CD14-positive monocyte (primary cell): ENCODE measurements around the gene MMP15. TPM values are rescaled to one million over a fixed set of nuclear protein-coding genes. Genes with fewer than 3 reads are reported as not detected.

Experiments used
- DNase-seq, 3 donors: peaks; one replicate each; pipeline ENCODE4 v3.0.0-alpha.2; 2011 to 2022
- H2AFZ ChIP-seq: 2 replicates; pipeline ENCODE4 v1.6.0; 2012; ENCODE audit warnings: mild to moderate bottlenecking, low read depth, low read length, inconsistent platforms; ENCODE audit not compliant: insufficient read depth, poor library complexity, severe bottlenecking
- H3K27ac ChIP-seq, 2 donors: 1 replicate in 1 of 2; 2 replicates in 1 of 2; pipeline ENCODE4 v1.5.1; 2012 to 2013; ENCODE audit warnings: low read length in 2 of 2, control low read depth in 1 of 2, inconsistent platforms in 1 of 2, low read depth in 1 of 2, mild to moderate bottlenecking in 1 of 2
- H3K27me3 ChIP-seq, 2 donors: one replicate each; pipeline versions ENCODE4 v1.6.0 to v1.6.1; 2011 to 2013; ENCODE audit warnings: low read length in 2 of 2; ENCODE audit not compliant: control insufficient read depth in 2 of 2, insufficient read depth in 2 of 2
- H3K36me3 ChIP-seq, 2 donors: replicated peaks in 1 of 2; 1 replicate in 1 of 2; 2 replicates in 1 of 2; pipeline versions ENCODE4 v1.5.1 to v1.6.1; 2012 to 2013; ENCODE audit warnings: low read length in 2 of 2, control low read depth in 1 of 2, inconsistent platforms in 1 of 2, mild to moderate bottlenecking in 1 of 2; ENCODE audit not compliant: insufficient read depth in 2 of 2, control insufficient read depth in 1 of 2
- H3K4me1 ChIP-seq, 2 donors: 1 replicate in 1 of 2; 2 replicates in 1 of 2; pipeline versions ENCODE4 v1.5.1 to v1.6.1; 2012 to 2013; ENCODE audit warnings: low read length in 2 of 2, control low read depth in 1 of 2, inconsistent platforms in 1 of 2, mild to moderate bottlenecking in 1 of 2, moderate library complexity in 1 of 2; ENCODE audit not compliant: insufficient read depth in 2 of 2, control insufficient read depth in 1 of 2
- H3K4me2 ChIP-seq: replicated peaks from 2 replicates; pipeline ENCODE3; 2012; ENCODE audit warnings: low read length, moderate library complexity, mild to moderate bottlenecking; ENCODE audit not compliant: poor library complexity, severe bottlenecking; ENCODE audit errors: extremely low read depth
- H3K4me3 ChIP-seq, 3 experiments: fragments of 200-600 bp in 1 of 3; sonication (generic) in 1 of 3; replicated peaks in 1 of 3; 1 replicate in 2 of 3; 2 replicates in 1 of 3; pipeline ENCODE4 v1.5.1; 2011 to 2013; ENCODE audit warnings: low read length in 3 of 3, mild to moderate bottlenecking in 3 of 3, control low read depth in 2 of 3, low read depth in 2 of 3, inconsistent platforms in 1 of 3, moderate library complexity in 1 of 3
- H3K79me2 ChIP-seq: 2 replicates; pipeline ENCODE4 v1.6.0; 2012; ENCODE audit warnings: mild to moderate bottlenecking, control low read depth, inconsistent platforms, low read length, moderate library complexity; ENCODE audit not compliant: insufficient read depth
- H3K9ac ChIP-seq: 2 replicates; pipeline ENCODE4 v1.6.0; 2017; ENCODE audit warnings: low read length, mild to moderate bottlenecking; ENCODE audit not compliant: insufficient read depth, poor library complexity, severe bottlenecking
- H3K9me3 ChIP-seq, 2 donors: replicated peaks in 1 of 2; 1 replicate in 1 of 2; 2 replicates in 1 of 2; pipeline versions ENCODE4 v1.5.1 to v1.6.1; 2012 to 2013; ENCODE audit warnings: low read length in 2 of 2, control low read depth in 1 of 2; ENCODE audit not compliant: control insufficient read depth in 1 of 2, insufficient read depth in 1 of 2
- H4K20me1 ChIP-seq: 2 replicates; pipeline ENCODE4 v1.6.0; 2012; ENCODE audit warnings: mild to moderate bottlenecking, low read length, control low read depth, moderate library complexity; ENCODE audit not compliant: insufficient read depth
- H3K27ac Mint-ChIP-seq, 7 donors: one replicate each; pipeline ENCODE4 v1.8.0; 2020; ENCODE audit warnings: mild to moderate bottlenecking in 7 of 7, mixed read lengths in 7 of 7, moderate library complexity in 6 of 7, inconsistent platforms in 2 of 7
- H3K27me3 Mint-ChIP-seq, 3 donors: one replicate each; pipeline ENCODE4 v1.8.0; 2021 to 2022; ENCODE audit warnings: low read depth in 3 of 3, mild to moderate bottlenecking in 3 of 3, mixed read lengths in 3 of 3, moderate library complexity in 3 of 3, inconsistent platforms in 1 of 3
- H3K36me3 Mint-ChIP-seq, 2 donors: one replicate each; pipeline ENCODE4 v1.8.0; 2020; ENCODE audit warnings: mixed read lengths in 2 of 2, inconsistent platforms in 1 of 2, mild to moderate bottlenecking in 1 of 2
- H3K4me1 Mint-ChIP-seq: one replicate; pipeline ENCODE4 v1.8.0; 2020; ENCODE audit warnings: mild to moderate bottlenecking, mixed read lengths
- H3K4me3 Mint-ChIP-seq, 2 donors: one replicate each; pipeline ENCODE4 v1.8.0; 2020; ENCODE audit warnings: mild to moderate bottlenecking in 2 of 2, mixed read lengths in 2 of 2, moderate library complexity in 1 of 2
- H3K9me3 Mint-ChIP-seq, 7 donors: one replicate each; pipeline ENCODE4 v1.8.0; 2020 to 2022; ENCODE audit warnings: mixed read lengths in 7 of 7, mild to moderate bottlenecking in 6 of 7, moderate library complexity in 6 of 7, inconsistent platforms in 2 of 7
- WGBS: methylation state at CpG from one replicate; pipeline ENCODE4 v1.1.5; 2013; ENCODE audit warnings: missing lambda C conversion rate; ENCODE audit not compliant: insufficient coverage; 5-methylcytosine and 5-hydroxymethylcytosine counted together
- intact Hi-C, 2 donors: fragments of 100-400 bp; cut with micrococcal nuclease; formaldehyde crosslinking; loops; one replicate each; pipeline versions ENCODE4 v1.15.0 to v1.15.1; 2023
- polyA plus RNA-seq, 3 donors: library from polyadenylated mRNA; depleted of rRNA in 1 of 3; unstranded in 2 of 3; stranded (reverse) in 1 of 3; fragments of 300-500 nt in 2 of 3; fragments of >200 nt in 1 of 3; fragmentation: Illumina TruSeq in 2 of 3; gene quantifications; 1 replicate in 2 of 3; 2 replicates in 1 of 3; pipeline ENCODE4 v1.2.3, GENCODE V29; 2012 to 2021
- TF ChIP-seq, protein P1 (sequence below): fragments of 200-600 bp; IDR thresholded peaks from one replicate; pipeline ENCODE4 v1.8.0; 2022; ENCODE audit warnings: antibody characterized with exemption, mild to moderate bottlenecking

Gene MMP15
- polyA plus RNA-seq, 3 donors: not detected

GRCh38 chr16:58000706-58001676 is 24.6 kb upstream of the MMP15 start, which contains the start of gene USB1:
Gene USB1 (plus strand): TSS chr16:58001407. CDS start chr16:58001484, 77 bp downstream.
- Mint-ChIP-seq H3K4me3 (peak within 1 kb of the TSS; percentile 92 to 95), H3K36me3 (peaks cover 46 to 53% of the 10 kb centered on the region in 2 donors), H3K9me3 (peaks cover 0 to 2% (median 1%) of the 10 kb centered on the region in 7 donors), H3K27ac (peak within 1 kb of the TSS; percentile 90 to 97 (median 94)), H3K27me3 (no peaks in the 10 kb centered on the region), H3K4me1 (peaks cover 52% of the 10 kb centered on the region)
- intact Hi-C loops: loop anchor here (2.0 to 10.0 kb wide), 5 partner anchors 109 to 424 kb away; partner anchors contain the start of genes KATNB1 (in 1 of the 2) and KIFC3 (in 1 of the 2)
- peaks cover 39 to 48% of the 10 kb centered on the region in 2 donors for H3K4me1 ChIP-seq
- peak within 1 kb of the TSS; percentile 84 to 98 (median 96) for H3K4me3 ChIP-seq
- H3K79me2 ChIP-seq: peaks cover 40% of the 10 kb centered on the region
- peak within 1 kb of the TSS; percentile 100 for H3K4me2 ChIP-seq
- H2AFZ ChIP-seq: peak within 1 kb of the TSS; percentile 95
- peaks cover 38 to 50% of the 10 kb centered on the region in 2 donors for H3K36me3 ChIP-seq
- peaks cover 54% of the 10 kb centered on the region for H4K20me1 ChIP-seq
- no peaks in the 10 kb centered on the region for H3K27me3 ChIP-seq
- peak within 1 kb of the TSS; percentile 92 to 95 for H3K27ac ChIP-seq
- DNase-seq: peak; percentile 70 to 77 (median 74)
- H3K9ac ChIP-seq: peak within 1 kb of the TSS; percentile 80
- TF ChIP-seq, protein P1, sequence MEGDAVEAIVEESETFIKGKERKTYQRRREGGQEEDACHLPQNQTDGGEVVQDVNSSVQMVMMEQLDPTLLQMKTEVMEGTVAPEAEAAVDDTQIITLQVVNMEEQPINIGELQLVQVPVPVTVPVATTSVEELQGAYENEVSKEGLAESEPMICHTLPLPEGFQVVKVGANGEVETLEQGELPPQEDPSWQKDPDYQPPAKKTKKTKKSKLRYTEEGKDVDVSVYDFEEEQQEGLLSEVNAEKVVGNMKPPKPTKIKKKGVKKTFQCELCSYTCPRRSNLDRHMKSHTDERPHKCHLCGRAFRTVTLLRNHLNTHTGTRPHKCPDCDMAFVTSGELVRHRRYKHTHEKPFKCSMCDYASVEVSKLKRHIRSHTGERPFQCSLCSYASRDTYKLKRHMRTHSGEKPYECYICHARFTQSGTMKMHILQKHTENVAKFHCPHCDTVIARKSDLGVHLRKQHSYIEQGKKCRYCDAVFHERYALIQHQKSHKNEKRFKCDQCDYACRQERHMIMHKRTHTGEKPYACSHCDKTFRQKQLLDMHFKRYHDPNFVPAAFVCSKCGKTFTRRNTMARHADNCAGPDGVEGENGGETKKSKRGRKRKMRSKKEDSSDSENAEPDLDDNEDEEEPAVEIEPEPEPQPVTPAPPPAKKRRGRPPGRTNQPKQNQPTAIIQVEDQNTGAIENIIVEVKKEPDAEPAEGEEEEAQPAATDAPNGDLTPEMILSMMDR: peak; percentile 81
- peaks cover 0 to 1% of the 10 kb centered on the region in 2 donors for H3K9me3 ChIP-seq
- under 1% methylated on average over 75 of the region's 81 CpGs for WGBS

DNA sequence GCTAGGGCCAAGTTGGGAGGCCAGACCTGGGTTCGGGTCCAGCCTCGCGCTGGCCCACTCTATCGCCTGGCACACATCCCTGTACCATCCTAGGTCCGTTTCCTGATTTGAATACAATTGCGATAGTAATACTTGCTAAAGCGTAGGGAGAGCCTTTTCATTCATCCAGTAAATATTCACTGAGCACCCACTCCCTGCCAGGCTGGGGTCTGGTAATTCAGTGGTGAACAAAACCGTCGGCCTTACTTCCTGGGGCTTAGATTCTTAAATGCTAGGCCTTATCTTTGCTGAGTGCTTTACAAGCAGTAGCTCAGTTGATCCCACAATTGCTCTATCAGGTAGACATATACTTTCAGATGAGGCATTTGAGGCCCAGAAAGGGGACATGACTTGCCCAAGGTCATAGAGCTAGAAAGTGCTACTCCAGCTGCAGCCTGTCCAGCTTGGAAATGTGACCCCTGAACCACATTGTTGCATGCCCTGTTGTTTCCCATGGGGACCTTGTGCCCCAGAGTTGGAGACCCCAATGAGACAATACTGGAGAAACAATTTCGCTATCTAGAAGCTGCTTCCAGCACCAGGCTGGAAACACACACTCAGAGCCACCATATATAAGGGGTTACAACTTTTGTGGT is 23.7 kb upstream of the MMP15 start:
- Histone ChIP-seq H2AFZ (peak overlapping the region; percentile 95), H4K20me1 (peaks cover 46% of the 10 kb centered on the region), H3K27me3 (no peaks in the 10 kb centered on the region), H3K4me2 (peak overlapping the region; percentile 100), H3K4me3 (peak overlapping the region; percentile 84 to 98 (median 96)), H3K27ac (peak overlapping the region in 1 of 2 donors; percentile 92), H3K9ac (peak overlapping the region; percentile 80), H3K9me3 (peaks cover 0 to 6% of the 10 kb centered on the region in 2 donors), H3K79me2 (peaks cover 36% of the 10 kb centered on the region), H3K36me3 (peaks cover 34 to 50% of the 10 kb centered on the region in 2 donors), H3K4me1 (peaks cover 39 to 46% of the 10 kb centered on the region in 2 donors)
- H3K36me3 Mint-ChIP-seq: peaks cover 40 to 54% of the 10 kb centered on the region in 2 donors
- peaks cover 0 to 10% (median 6%) of the 10 kb centered on the region in 7 donors for H3K9me3 Mint-ChIP-seq
- peak overlapping the region; percentile 92 to 95 for H3K4me3 Mint-ChIP-seq
- no peaks in the 10 kb centered on the region for H3K27me3 Mint-ChIP-seq
- intact Hi-C loops: loop anchor here (2.0 to 10.0 kb wide), 5 partner anchors 110 to 425 kb away; partner anchors contain the start of genes KATNB1 (in 1 of the 2) and KIFC3 (in 1 of the 2)
- peak overlapping the region in 5 of 7 donors; percentile 35 to 97 (median 90) for H3K27ac Mint-ChIP-seq
- peaks cover 52% of the 10 kb centered on the region for H3K4me1 Mint-ChIP-seq
- DNase-seq: no peak
- WGBS: 90% methylated on average over 3 of the region's 10 CpGs
- TF ChIP-seq, protein P1: no peak
